GM18907 (cell line): ENCODE results near the gene ARHGEF10L.

Source experiments
- ATAC-seq: cut with Tn5 transposase; IDR thresholded peaks from one replicate; pipeline ENCODE4 v1.9.1; 2021; ENCODE audit warnings: mild to moderate bottlenecking, moderate library complexity; ENCODE audit not compliant: unreplicated experiment

The ARHGEF10L gene

DNA sequence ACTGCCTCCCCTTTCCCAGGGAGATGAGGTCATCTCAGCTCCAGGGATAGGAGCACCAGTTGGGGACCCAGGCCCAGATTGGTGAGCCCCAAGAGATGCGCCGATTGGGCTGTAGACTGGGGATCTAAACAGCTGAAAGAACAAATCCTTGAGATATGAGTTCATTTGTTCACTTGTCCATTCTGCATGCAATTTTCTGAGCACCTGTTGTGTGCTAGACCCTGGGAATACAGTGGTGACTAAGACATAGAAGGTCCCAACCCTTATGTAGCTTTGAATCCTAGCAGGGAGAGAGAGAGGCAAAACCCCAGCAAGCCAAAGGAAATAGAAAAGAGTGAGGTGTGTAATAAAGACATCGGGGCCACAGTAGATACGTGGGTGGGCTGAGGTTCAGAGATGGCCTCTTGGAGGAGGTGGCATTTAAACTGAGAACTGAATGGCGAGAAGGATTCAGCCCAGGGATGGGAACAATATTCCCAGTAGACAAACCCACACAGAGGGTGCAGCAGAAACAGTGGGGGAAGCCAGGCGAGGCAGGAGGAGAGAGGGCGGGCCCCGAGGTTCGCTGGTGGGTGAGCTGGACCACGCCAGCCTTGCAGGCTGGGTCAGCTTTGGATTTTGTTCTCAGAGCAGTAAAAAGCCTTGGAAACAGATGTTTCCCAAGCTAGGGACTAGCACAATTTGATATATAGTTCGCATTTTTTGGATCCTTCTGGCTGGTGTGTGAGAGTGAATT, 110.0 kb downstream of the ARHGEF10L start:
- ATAC-seq = no peak

DNA sequence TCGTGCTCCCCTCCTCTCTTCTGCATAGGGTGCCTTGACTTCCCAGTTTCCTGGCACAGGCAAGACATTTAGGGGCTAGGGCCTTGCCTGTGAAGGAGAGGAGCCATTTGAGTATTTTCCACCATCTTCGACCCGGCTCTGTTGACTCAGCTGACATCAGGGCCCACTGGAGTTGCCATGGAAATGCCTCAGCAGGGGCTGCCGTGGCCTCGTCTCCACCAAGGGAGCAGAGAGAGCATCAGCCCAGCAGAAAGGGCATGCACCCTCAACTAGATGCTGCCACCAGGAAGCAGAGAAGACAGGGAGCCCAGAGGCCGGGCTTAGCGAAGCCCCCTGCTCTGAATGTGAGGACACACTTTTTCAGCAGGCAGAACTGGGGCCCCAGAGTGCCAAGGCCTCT, 113.8 kb downstream of the ARHGEF10L start:
- ATAC-seq = no peak

DNA sequence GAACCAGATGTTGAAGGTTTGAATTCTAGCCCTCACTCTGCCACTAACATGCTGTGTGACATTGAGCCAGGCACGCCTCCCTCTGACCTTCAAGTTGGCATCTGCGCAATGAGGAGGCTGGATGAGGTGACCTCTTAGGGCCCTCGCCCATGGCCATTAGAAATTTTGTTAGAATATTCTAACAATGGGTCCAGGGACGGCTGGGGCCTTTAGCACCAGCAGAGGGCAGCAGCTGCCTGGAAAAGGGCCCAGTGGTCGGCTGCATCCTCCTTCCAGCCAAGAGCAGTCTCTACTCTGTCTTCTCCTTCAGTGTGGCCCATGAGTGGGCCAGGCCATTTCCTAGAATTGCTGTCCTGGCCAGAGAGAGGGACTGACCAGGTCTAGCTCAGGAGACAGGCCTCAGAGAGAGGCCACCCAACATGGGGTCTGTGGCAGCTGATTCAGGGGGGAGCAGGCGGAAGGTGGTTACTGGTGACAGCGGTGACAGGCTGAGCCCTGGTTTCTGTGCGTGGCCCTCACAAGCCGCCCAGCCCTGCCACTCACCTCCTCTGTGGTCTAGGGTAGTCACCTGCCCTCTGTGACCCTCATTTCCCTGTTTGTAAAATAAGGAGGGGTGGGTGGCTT, 114.3 kb downstream of the ARHGEF10L start:
- ATAC-seq = no peak

DNA sequence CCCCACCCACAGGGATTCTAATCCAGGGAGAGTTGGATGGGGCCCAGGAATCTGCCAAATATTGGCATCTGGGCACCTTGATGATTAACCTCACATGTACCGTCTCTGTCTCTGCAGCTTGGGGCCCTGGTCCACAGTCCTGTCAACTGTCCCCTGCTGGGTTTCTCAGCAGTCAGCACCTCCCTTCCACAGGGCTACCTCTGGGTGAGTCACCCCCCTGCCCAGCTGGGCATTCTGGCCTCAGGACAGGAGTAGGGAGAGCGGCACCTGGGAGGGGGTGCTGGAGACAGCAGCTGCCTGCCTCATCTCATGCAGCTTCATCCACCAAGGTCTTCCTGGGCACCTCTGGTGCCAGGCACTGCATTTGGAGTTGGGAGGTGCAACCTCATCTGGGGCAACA, 115.0 kb downstream of the ARHGEF10L start:
- ATAC-seq = no peak

DNA sequence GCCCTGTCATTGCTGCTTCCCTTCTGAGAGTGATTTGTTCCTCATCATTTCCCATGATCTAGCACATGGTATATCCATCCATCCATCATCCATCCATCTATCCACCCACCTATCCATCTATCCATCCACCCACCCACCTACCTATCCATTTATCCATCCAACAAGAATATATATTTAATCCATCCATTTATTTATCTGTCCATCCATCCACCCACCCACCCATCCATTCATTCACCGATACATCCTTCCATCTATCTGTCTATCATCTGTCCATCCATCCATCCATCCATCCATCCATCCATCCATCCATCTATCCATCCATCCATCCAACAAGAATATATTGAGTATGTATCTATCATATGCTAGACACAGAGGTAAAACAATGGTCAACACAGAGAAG, 115.7 kb downstream of the ARHGEF10L start:
- ATAC-seq = no peak

DNA sequence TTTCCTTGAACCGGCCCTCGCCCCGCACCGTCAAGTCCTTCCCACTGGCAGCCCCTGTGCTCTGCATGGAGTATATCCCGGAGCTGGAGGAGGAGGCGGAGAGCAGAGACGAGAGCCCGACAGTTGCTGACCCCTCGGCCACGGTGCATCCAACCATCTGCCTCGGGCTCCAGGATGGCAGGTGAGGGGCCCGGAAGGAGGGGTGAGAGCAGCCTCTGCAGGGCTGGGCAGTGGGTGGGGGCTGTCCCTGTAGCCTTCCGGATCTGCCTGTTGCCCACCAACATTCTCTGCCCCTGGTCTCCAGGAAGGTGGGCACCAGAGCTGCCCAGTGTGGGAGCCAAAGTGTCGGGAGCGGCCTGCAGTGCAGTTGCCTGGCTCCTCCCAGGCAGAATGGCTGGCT, 116.4 kb downstream of the ARHGEF10L start:
- ATAC-seq = no peak

DNA sequence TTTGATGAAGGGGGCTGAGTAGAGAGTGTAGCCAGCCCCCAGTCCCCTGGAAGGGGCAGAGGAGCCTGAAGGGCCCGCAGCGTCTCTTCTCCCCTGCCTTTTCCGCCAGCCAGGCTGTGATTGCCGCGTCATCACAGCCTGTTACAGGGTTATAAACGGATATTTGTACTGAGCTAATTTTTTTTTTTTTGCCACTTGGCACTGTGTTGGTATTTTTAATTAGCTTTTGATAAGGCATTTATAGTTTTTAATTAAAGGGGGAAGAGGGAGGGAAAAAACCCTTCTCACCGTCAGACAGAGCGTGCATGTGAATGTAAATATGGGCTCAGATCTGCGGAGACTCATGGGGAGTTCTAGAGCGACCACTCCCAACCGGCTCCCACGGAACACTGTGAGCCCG, 117.9 kb downstream of the ARHGEF10L start:
- no peak for ATAC-seq

DNA sequence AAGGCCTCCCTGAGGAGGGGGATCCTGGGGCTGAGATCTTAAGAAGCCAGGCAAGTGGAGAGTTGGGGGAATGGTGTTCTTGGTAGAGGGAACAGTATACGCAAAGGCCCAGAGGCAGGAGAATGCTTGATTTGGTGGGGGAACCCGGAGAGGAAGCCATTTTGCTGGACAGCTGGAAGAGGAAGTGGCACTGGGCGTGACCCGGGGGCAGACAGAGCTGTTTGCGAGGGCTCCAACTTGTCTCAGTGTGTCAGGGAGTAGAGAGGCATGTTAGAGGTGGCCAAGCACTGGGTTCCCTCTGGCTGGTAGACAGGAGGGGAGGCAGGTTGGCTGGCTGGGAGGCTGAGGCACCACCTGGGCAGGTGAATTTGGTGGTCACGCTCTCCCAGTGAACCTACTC, 119.3 kb downstream of the ARHGEF10L start:
- ATAC-seq = no peak

DNA sequence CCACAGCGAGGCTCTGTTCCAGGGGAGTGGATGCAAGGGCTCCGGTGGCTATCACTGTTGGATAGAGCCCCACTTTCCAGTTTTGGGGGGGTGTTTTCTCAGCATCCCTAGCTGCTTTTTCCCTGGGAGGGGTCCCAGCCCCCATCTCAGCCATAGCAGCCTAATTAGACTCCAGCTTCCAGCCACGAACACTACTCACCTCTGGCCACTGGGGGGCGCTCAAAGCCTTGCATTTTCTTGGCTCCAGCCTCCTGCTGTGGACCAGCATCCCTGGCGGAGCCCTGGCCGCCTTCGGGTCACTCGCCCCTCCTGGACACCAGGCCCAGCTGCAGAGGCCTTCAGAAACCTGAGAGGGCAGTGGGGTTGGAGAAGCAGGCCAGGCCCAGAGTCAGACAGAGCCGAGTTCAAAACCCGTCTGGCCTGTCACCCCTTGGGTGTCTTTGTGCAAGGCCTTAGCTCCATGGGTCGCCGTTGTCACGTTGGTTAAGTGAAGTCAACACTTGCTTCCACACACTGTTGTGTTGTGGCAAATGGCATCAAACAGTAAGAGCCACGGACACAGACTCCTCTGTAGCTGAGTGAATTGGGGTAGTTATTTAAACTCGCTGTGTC, 122.2 kb downstream of the ARHGEF10L start:
- no peak for ATAC-seq

DNA sequence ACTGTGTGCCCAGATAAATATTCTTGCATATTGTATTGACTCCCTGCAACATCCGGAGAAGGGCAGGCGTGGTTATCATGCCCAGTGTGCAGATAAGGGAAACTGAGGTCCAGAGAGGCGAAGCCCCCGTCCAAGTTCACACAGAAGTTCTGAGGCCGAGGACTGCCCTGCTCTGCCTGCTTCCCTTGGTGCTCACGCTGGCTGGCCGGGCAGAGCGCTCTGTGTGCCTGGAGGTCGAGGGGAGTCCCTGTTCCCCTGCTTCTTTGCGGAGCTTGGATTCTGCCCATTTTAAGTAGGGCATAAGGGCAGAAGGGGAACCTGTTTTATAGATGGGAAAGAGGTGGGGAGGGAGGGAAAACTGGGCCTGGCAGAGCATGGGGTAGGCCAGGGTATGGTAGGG, 122.8 kb downstream of the ARHGEF10L start:
- ATAC-seq = no peak

DNA sequence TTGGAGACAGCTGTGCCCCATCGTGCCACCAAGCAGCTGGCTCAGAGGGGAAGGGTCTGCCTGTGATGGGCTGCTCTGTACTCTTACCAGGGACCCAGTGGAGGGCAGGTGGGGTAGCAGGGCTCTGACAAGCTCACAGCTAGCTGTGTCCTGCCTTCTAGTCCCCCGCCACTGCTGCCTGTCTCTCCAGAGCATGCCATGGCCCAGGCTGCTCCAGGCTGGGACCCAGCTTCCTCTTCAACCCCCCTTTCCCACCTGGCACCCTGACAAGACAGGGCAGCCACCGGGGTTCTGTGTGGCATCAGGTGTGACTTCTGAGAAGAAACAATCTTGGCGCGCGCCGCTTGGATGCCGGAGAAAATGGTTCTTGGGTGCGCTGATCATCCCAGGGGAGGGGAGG, 123.3 kb downstream of the ARHGEF10L start:
- no peak for ATAC-seq

DNA sequence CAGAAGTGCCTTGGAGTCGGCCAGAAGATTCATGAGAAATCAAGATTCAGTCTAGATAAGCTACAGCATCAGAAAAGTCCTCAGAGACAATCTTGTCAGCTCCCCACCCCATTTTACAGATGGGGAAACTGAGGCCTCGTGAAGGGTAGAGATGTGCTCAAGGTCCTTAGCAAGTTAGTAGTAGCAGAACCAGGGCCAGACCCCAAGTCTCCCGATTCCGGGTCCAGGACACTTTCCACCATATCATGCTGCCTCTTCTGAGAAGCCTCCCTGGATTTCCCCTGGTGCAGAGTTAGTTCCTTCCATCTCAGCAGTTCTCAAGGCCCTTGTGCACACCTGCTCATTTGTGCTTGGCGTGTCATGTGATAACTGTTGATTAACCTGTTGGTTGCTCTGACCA, 124.1 kb downstream of the ARHGEF10L start:
- ATAC-seq = no peak

DNA sequence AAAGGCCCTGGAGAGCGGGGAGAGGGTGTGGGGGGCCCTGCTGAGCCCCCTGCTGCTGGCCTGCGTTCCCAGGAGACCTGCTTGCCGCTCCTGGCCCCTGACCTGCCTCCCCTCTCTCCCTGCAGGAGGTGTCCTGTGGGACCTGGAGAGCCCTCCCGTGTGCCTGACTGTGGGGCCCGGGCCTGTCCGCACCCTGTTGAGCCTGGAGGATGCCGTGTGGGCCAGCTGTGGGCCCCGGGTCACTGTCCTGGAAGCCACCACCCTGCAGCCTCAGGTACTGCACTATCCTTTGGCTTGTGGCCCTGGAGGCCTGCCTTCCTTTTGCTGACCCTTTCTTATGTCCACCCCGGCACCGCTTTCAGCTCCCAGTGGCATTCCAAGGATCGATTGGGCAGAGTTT, 124.8 kb downstream of the ARHGEF10L start:
- no peak for ATAC-seq

DNA sequence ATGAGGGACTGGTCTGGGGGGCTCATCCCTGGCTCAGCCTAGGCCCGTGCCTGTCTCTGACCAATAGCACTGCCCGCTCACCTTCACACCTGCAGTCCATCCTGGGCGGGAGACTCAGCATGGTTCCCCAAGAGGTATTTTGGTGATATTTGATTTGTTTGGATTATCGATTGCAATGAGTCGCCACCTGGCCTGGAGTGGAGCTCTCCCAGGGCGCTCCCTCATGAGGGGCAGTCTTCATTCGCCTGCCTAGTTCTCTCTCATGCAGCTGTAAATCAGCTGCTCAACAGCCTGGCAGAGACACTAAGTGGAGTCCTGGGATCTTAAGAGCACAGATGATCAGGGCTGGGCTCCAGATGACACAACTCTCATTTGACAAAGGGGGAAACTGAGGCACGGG, 125.6 kb downstream of the ARHGEF10L start:
- no peak for ATAC-seq

DNA sequence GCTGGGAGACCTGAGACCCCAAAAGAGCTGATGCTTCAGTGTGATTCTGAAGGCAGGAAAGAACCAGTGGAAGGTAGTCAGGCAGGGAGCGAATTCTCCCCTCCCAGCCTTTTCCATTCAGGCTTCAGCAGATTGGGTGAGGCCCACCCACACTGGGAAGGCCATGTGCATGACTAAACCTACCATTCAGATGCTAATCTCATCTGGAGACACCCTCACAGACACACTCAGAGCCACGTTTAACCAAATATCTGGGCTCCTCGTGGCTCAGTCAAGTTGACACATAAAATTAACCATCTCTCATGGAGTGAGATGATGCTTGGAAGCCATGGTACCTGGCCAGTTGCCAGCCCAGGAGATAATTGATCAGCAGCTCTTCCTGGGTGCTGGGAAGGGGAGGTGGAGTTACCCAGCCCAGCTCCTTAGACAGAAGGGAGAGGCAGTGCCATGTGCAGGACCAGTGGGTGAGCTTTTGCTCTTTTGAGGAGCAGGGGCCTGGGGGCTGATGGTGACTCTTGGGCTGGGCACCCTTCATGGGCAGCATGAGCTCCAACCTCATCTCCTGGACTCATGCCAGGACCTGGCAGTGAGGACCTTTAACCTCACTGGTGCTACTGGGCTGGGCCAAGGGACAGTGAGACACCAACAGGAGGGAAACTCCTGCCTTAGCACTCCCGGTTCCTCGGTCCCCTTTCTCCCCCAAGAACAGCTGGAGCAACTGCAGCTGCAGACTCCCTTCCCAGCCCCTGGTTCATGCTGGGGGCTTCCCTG, 126.6 kb downstream of the ARHGEF10L start:
- ATAC-seq = no peak

DNA sequence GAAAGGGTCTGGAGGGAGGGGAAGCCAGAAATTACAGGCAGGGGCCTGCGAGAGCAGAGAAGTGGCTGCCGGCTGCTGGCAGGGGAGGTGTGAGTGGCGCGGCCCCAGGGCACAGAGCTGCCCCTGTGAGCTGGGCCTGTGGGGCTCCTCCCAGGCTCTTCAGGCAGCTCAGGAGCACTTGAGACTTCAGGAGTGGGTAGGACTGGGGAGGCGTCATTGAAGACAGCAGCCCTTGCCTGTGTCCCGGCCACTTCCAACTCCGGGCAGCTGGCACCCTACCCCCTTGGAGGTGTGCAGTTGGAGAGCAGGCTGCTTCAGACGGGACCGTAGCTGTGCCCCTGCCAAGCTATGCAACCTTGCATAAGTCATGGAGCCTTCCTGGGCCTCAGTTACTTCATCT, 128.1 kb downstream of the ARHGEF10L start:
- no peak for ATAC-seq

DNA sequence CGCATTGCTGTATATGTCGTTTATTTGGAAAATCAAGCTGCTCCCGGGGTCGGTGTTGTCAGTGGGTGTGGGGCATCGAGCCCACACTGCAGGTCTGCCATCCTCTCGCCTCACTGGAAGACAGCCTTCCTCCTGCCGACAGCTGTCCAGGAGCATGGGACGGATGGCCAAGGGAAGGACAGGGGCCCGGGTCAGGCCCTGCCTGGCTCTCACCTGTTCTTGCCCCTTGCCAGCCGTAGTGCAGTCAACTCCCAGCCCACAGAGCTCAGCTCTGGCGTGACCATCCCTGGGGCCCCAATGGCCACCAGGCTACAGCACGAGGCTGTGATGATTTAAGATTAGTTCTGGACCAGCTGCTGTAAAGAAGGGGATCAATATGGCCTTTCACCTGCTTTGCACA, 128.7 kb downstream of the ARHGEF10L start:
- no peak for ATAC-seq

DNA sequence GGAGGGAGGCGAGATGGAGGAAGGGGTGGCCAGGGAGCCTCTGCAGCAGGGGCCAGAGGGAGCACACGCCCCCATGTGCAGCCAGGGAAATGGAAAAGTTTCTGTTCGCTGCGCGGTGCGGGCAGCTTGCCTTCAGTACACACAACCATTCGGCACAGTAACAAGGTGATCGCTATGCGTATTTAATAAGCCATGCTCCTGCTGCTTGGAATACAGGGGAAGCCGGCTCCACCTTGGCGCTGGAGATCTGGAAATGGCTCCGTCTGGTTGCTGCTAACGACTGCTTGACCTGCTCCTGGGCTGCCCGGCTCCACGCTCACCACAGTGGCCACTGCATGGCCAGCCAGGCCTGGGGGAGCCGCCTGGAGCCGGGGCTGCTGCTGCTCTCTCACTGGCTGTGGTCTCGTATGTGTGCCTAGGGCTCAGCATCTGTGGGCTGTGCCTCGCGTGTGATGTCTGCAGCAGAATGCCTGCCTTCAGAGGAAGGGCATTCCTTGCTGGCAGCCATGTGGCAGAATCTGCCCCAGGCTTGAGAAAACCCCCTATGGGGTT, 129.2 kb downstream of the ARHGEF10L start:
- ATAC-seq = no peak

DNA sequence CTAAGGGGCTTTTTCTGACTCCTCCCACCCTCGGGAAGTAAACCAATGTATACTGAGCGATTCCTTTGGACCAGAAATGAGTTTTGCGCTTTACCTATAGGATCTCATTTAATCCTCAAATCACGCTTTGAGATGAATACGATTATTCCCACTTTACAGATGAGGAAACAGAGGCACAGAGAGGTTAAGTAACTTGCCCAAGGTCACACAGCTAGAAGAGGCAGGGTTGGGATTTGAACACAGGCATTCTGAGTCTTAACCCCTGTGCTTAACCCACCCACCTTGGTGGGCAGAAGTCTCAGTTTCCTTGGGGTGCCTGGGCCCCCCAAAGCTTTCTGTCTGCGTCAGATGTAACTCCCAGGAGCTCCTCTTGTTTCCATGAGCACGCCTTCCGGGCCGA, 129.8 kb downstream of the ARHGEF10L start:
- no peak for ATAC-seq

DNA sequence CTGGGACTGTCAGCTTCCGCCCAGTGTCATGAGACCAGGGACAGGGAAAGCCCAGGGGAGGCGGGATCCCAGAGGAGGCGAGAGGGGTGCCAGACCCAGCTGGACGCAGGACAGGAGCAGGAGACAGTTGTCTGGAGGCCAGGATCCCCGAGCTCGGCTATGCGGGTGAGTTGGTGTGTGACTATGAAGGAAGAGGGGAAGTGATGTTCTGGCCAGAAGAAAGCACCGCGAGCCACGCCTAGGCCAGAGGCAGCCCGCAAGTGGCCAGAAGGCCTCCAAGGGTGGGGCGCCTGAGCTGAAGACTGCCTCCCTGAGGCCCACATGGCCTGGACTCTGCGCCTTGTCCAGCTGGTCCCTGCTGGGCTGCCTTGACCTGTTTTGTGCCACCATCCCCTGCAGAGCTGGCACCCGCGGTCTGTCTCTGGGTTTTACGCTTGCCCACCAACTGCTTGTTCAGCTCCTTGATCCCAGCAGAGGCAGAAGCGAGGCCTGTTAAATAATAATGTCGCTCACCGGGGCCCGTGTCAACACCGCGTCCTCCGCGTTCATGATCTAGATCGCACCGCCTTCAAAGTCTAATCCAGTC, 130.5 kb downstream of the ARHGEF10L start:
- no peak for ATAC-seq
